C4-2B (cell line): ENCODE measurements around the gene PSEN1.

Source experiments
- ZFX ChIP-seq: fragments of 450-650 bp; IDR thresholded peaks from 2 replicates; pipeline ENCODE4 v1.6.1; 2017
- TF ChIP-seq, protein P1 (sequence below): fragments of 450-650 bp; conservative IDR thresholded peaks from 2 replicates; pipeline ENCODE4 v1.5.1; 2017; ENCODE audit warnings: mild to moderate bottlenecking

DNA sequence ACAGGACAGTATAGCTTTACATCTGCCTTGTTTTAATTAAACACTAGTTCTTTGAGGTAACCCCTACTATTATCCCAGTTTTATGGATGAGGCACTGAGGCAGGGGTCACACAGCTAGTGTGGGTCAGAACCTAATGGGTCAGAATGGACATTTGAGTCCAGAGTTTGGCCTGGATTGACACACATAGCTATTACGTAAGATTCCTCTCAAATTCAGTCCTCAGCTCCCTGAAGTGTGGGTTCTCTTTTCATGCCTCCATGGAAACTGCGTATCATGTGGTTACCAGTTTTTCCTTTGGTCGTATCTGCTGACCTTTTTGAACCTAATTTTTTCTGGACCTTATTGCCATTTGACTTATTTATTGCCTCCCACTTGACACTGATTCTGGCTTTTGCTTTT, 40.4 kb downstream of the PSEN1 start:
- TF ChIP-seq, protein P1, sequence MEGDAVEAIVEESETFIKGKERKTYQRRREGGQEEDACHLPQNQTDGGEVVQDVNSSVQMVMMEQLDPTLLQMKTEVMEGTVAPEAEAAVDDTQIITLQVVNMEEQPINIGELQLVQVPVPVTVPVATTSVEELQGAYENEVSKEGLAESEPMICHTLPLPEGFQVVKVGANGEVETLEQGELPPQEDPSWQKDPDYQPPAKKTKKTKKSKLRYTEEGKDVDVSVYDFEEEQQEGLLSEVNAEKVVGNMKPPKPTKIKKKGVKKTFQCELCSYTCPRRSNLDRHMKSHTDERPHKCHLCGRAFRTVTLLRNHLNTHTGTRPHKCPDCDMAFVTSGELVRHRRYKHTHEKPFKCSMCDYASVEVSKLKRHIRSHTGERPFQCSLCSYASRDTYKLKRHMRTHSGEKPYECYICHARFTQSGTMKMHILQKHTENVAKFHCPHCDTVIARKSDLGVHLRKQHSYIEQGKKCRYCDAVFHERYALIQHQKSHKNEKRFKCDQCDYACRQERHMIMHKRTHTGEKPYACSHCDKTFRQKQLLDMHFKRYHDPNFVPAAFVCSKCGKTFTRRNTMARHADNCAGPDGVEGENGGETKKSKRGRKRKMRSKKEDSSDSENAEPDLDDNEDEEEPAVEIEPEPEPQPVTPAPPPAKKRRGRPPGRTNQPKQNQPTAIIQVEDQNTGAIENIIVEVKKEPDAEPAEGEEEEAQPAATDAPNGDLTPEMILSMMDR, result no peak
- TF ChIP-seq ZFX, result no peak
